ENCODE data around the gene RPL41.
A peak's percentile ranks its signal among the peaks of the same experiment; 100 is the strongest.

Gene RPL41

DNA sequence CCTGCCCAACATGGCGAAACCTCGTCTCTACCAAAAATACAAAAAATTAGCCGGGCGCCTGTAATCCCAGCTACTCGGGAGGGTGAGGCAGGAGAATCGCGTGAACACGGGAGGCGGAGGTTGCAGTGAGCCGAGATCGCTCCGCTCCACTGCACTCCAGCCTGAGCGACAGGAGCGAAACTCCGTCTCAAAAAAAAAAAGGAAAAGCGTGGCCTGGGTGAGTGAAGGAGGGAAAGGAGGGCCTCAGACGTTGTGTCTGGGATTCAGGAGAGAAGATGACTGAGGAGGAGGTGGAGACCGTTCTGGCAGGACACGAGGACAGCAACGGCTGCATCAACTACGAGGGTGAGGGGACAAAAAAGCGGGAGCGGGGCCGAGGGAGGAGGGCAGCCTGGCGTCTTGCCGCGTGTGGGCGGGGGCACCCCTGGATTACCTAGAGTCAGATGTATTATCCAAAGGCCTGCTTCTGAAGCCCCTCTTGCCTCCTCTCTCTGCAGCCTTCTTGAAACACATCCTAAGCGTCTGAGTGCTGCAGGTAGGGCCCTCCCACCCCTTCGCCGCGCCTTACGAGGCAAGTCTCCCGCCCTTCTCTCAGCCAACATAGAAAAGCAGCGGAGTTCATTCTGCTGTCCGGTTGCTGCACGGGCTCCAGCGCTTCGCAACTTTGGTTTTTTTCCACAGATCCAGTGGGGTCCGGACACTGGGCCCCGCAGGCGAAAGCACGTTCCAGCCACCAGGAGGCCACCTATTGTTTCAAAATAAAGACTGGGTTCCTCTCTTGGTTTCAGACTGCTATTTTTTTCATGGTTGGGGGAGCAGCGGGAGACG lies 41.0 kb downstream of the RPL41 start:
- DNase-seq: peak; percentile 69

DNA sequence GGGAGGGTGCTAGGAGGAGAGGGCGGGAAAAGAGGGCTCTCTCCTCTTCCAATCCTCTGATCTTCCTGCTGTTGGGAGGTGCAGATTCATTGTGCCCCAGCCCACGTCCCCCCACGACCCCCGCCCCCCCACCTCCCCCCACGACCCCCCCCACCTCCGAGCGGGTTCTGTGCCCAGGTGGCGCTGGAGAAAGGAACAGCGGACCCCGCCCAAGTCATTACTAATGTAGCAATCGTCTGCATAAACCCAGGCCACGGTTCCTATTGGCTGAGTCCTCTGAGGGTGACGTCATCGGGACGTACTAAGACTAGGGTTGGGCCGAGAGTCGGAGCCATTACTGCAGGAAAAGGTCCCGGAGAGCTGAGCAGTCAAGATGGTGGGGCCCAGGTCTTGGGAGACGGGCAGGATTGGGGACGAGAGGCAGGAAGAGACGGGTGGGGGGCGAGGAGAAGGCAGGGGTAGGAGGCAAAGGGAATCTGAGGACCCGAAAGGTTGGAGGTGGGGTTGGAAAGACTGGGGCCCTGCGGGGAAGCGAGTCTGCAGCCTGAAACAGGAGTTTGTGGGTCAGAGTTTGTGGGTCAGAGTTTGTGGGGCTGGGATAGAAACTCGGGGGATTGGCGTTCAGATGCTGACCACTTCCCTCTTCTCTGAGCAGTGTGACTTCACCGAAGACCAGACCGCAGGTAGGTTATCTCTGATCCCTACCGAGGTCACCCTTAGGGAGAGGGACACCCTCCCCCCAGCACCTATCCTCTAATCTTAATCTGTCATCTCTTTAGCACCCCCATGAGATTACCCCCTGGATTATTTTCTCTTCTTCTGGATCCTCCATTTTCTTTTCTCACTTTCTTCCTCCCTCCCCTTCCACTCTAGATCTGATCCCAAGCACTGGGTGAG lies 41.8 kb downstream of the RPL41 start, which contains the start of gene MYL6:
MYL6 (plus strand) TSS at position 331 of the 897 bp plus-strand sequence; CDS start at position 374, 43 bp downstream.
- DNase-seq: peak; percentile 98

DNA sequence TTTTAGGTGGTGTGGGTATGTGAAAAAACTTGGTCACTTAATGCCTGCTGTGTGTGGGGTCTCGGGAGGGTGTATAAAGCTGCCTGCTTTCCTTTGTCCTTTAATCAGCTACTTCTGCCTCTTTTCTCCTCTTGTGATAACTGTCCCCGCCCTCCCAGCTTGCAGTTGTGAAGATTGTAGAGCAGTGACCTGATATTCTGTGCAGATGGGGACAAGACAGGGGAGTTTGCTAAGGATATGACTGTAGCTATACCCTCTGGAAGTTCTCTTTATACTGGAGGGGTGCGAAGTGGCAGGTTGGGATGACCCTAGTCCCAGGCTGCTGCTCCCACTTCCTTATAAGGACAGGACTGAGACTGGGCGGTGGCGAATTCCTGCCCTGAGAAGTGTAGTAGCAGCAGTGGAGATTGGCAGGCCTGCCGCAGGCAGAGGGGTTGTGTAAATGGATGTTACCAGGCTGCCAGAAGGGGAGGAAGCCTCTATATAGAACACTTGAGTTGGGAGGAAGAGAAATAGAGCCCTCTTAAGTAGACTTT lies 42.6 kb downstream of the RPL41 start:
- DNase-seq: peak; percentile 20

DNA sequence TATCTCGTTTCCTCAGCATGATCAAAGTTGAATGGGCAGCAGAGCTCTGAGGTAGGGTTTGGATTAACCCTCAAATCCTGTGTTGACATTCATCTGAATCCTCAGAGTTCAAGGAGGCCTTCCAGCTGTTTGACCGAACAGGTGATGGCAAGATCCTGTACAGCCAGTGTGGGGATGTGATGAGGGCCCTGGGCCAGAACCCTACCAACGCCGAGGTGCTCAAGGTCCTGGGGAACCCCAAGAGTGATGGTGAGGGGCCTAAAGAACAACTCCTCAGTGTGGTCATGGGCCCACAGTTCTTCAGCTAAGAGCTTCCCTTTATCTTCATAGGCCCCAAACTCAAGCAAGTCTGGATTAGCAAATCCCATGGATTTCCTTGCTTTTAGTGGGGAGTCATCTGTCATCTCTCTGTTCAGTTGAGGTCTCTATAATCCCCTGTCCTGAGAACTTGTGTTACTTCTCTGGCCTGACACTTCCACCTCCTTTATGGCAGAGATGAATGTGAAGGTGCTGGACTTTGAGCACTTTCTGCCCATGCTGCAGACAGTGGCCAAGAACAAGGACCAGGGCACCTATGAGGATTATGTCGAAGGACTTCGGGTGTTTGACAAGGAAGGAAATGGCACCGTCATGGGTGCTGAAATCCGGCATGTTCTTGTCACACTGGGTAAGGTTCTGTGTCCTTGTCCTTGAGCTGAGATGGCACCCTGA lies 43.2 kb downstream of the RPL41 start:
- DNase-seq: no peak

DNA sequence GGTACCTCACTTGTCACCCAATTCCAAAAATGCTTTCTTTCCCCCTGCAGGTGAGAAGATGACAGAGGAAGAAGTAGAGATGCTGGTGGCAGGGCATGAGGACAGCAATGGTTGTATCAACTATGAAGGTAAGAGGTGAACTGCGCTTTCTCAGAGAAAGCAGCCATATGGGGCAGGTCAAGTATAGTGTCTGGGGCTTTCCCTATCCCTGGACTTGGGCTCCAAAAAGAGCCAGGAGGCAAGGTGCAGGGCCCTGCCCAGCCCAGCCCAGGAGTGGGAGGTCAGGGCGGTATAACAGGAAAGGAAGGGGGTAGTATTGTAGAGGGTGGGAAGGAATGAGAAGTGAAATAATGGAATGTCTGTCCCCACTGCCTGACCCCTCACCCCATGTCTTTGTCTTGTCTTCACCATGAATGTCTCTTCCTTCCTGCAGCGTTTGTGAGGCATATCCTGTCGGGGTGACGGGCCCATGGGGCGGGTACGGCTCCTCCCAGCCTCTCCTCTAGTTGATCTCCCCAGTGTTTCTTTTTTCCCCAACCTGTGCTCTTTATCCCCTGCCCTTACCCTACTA lies 43.8 kb downstream of the RPL41 start:
- no peak for DNase-seq

DNA sequence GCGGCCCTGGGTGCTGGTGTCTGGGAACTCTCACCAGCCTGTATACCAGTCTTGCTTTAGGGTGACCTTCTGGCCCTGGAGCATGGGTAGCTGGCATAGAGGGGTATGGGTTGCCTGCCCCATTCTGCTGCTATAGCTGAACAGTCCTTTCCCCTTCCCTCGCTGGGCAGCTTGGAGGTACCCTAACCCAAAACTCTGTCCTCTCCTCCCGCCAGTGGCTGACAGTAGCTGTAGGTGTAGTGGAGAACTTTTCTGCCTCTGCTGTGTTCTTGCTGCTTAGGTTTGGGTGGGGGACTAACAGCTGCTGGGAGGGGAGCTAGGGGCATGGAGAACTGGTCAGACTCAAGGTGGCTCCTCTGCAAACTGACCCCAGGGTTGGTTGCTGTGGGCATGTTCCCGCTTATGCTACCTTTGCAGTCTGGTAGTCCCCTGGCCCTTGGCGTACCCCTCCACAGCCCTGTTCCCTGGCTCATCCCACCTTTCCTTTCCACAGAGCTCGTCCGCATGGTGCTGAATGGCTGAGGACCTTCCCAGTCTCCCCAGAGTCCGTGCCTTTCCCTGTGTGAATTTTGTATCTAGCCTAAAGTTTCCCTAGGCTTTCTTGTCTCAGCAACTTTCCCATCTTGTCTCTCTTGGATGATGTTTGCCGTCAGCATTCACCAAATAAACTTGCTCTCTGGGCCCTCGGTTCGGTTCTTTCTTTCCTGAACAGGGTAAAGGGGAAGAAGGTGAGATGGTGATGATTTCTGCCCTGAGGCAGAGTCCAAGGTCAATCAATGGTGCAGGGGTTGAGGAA lies 44.7 kb downstream of the RPL41 start:
- DNase-seq: no peak

DNA sequence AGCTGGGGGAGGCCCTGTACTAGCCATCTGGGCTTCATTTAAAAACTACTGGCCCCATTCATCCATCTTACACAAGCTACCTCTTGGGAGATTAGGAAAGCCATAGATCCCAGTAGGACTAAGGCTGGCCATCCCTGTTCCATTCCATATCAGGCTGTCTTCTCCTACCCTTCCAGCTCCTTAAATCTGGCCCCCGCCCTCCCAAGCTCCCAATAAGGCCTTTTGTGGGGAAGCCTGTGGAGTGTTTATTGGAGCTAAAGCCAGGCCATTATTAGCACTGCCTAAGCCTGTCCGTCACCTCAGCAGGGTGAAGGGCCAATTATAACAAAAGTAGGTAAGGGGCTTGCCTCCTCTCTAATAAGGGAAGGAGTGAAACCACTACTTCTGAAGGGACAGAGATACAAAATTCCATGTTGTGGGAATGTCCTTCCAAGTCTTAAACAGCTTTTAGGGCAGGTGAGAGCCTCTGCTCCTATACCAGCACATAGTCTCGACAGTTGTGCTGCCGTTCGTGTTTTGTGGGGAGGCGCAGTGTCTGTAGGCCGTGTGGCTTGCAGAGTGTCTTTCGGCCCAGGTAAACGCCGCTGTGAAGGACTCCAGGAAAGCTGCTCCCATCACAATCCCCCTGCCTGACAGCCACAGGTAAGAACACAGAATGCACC lies 45.4 kb downstream of the RPL41 start:
- no peak for DNase-seq

DNA sequence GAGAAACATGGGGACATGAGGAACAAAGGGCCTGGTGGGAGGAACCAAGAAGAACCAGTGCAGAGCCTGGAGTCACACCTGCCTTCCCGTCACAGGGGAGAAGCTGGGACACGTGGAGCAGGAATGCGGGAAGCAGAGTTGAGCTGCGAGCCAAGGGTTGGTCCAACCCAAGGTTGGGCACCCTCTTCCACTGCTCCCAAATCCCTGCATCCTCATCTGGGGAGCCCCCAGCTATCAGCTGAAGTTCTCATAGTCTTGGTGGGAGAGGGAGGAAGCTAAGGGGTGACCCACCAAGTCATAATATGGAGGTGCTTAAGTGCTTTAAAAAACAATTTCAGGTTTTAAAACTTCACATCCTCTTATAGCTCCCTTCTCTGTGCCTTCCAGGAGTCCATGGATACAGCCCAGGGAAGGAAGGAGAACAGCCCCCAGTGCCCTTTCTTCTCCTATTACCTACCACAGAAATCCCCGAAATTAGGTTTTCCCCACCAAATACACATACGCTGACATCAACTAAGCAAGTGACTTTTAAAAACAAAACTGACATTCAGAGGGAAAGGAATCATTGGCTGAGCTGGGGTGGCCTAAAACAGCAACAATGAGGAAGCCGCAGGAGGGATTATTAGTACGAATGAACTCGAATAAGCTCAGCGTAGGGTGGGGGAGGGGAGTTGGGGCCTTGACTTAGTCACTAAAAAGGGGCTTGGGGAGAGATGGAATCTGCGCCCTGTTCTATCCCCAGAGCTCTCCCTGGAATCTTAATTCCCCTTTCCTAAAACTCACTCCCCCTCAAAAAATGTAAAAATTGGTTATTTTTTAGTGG lies 46.2 kb downstream of the RPL41 start:
- no peak for DNase-seq

DNA sequence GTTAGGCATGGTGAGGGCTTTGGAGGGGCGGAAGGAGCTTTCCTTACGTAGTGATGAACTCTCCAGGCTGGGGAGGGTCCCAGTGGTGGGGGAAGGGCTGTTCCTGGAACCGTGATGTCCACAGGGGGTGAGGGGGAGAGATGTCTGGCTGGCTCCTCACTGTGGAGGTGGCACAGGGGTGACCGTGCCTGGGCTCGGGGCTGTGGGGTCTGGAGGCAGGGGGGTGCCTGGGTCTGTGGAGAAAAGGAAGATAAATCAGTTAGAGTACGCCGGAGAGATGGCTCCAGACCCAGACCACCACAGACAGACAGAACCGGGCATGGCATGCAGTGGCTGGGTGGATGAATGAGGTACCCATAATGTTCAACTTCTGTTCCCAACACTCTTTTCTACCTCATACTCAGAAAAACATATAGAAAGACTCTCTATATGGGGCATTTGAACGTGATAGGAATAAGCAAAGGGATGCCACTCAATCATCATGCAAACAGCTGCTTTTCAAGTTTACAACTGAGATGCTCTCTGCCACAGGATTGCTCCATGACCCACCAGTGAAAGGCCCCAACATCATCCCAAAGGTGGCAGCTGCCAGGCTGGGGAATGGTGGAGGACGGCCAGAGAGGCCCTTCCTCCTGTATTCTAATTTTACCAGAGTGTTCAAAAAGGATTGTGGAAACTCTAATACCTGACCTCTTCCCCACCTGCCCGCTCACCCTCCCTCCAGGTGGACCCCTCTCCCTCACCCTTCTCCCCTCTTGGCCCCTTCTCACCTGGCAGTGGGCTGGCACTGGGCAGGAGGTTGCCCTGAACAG lies 47.3 kb downstream of the RPL41 start:
- DNase-seq: no peak

DNA sequence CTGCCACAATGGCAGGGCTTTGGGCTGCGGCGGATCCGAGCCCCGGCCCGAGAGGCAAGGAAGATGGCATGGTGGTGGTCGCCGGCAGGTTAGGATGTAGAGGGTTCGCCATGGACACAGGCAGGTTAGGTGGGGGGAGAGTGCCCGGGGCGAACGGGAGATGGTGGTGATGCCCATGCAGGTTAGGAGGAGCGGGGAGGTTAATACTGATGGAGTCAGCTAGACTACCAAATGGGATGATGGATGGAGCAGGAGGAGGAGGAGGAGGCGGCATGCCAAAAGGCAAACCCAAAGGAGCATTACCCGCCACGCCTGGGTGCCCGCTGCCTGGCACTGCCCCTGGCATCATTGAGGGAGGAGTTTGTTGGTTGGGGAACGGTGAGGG lies 47.9 kb downstream of the RPL41 start:
- no peak for DNase-seq

DNA sequence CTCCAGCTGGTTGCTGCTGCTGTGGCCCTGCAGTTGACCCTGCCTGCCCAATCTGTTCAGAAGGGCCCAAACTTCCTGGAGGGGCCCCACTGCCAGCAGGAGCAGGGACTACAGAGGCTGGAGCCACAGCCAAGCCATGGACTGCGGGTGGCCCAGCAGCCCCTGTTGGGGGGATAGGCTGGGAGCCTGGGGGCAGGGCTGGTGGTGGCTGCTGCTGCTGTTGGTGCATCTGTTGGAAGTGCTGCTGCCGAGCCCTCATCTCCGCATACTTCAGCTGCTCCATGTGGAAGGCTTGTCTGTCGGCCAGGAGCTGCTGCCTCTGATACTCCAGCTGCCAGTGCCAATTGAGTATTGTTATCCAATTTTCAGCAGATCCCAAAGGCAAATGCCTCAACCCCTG lies 48.9 kb downstream of the RPL41 start:
- DNase-seq: no peak

Measured in amniotic stem cell (primary cell).